ENCODE measurements around the gene DDX31.

DDX31 gene

DNA sequence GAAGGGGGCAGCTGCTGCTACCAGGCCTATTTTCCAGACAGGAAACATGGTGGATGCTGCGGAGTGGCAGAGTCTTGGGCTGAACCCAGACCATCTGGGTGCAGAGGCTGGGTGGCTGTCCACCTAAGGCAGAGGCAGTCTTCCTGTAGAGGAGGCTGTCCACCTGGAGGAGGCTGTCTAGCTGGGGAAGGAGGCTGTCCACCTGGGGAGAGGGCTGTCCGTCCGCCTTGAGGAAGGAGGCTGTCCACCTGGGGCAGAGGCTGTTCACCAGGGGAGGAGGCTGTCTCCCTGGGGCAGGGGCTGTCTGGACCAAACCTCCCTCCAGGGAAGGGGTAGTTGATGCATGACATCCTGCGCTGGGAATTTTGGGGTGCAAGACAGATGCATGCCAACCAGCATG lies 126.5 kb downstream of the DDX31 start:
- no peak for DNase-seq

All from NCI-H187 treated with DMSO at 0.1 percent for 48 hours (cell line).